ENCODE results near the gene PCNX3.

The PCNX3 gene

GRCh38 chr11:65623177-65623576, 7.6 kb downstream of the PCNX3 start:
- TF ChIP-seq CTCF (IDR thresholded peaks at IDR 0.05) (no peak), ZFX (IDR thresholded peaks at IDR 0.05; ENCODE audit: borderline replicate concordance) (no peak)
- H3K27ac ChIP-seq = no peak overlapping the region

DNA sequence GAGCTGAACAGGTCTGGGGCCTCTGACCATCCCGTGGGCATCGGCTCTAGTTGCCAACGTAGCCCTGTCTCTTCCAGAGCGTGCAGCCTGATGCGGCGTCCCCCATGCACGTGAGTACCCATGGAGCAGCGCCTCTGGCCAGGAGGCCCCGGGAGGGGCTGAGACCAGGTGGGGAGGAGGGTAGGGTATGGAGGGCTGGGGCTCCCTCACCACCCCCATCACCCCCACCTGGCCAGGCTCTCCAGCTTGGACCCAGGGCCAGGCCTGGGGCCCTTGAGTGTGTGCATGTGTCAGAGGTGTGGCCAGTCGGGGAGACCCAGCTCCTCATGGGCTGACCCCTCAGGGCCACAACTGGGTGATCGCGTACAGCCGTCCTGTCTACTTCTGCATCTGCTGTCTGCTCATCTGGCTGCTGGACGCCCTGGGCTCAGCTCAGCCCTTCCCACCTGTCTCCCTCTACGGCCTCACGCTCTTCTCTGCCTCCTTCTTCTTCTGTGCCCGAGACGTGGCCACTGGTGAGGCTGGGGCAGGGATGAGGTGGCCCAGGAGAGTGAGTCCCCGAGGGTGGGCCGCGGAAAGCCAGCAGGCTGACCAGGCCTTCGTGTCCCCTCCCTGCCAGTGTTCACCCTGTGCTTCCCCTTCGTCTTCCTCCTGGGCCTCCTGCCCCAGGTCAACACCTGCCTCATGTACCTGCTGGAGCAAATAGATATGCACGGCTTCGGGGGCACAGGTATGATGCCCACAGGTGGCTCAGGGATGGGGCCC, 8.5 kb downstream of the PCNX3 start:
- no peak overlapping the region for H3K27ac ChIP-seq
- TF ChIP-seq CTCF (IDR thresholded peaks at IDR 0.05) (no peak), ZFX (IDR thresholded peaks at IDR 0.05; ENCODE audit: borderline replicate concordance) (no peak)

DNA sequence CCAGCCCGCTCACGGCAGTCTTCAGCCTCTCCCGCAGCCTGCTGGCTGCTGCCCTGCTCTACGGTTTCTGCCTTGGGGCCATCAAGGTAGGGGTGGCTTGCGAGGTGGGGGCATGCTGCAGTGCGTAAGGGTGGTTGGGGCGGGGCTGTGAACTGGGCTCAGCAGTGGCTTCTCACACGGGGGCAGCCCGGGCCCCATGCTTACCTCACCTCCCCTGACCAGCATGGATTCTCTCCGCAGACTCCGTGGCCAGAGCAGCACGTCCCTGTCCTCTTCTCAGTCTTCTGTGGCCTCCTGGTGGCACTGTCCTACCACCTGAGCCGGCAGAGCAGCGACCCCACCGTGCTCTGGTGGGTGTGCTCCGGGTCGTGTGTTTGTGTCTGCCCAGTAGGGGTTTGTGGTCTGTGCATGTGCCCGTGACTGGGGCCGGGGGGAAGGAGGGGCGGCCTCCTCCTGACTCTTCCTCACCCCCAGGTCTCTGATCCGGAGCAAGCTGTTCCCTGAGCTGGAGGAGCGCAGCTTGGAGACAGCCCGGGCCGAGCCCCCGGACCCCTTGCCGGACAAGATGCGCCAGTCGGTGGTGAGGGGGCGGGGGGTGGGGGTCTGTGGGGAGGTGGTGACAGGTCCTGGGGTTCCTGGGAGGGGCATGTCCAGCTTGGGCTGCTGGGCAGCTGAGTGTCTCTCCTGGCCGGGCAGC, 9.5 kb downstream of the PCNX3 start:
- no peak overlapping the region for H3K27ac ChIP-seq
- TF ChIP-seq CTCF (IDR thresholded peaks at IDR 0.05) (no peak), ZFX (IDR thresholded peaks at IDR 0.05; ENCODE audit: borderline replicate concordance) (no peak)

DNA sequence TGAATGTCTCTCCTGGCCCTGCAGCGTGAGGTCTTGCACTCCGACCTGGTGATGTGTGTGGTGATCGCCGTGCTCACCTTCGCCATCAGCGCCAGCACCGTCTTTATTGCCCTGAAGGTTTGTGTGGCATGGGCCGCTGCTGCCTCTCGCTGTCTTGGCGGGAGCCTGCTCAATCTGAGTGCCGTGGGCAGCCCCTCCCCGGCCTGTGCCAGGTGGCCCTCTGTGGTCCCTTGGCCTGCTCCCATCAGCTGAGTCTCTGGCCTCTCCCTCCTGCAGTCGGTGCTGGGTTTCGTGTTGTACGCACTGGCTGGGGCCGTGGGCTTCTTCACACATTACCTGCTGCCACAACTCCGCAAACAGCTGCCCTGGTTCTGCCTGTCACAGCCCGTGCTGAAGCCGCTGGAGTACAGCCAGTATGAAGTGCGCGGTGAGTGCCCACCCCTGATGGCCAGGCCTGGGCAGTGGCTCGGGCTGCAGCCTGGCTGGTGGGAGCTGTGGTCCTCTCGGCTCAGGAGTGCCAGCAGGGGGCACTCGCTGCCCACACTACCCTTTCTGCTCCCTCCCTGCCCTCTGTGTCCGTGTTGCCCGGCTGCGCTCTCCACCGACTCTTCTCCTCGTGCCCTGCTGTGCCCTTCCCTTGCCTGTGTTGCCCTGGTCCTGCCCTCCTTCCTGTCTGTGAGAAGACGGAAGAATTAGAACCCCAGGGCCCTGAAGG, 10.2 kb downstream of the PCNX3 start:
- TF ChIP-seq ZFX (IDR thresholded peaks at IDR 0.05; ENCODE audit: borderline replicate concordance) (no peak), CTCF (IDR thresholded peaks at IDR 0.05) (peak; percentile 58)
- no peak overlapping the region for H3K27ac ChIP-seq

GRCh38 chr11:65627202-65627601, 11.6 kb downstream of the PCNX3 start:
- TF ChIP-seq ZFX (IDR thresholded peaks at IDR 0.05; ENCODE audit: borderline replicate concordance) = no peak
- TF ChIP-seq CTCF (IDR thresholded peaks at IDR 0.05) = no peak
- no peak overlapping the region for H3K27ac ChIP-seq

GRCh38 chr11:65629579-65629978, 14.0 kb downstream of the PCNX3 start:
- no peak for TF ChIP-seq CTCF (IDR thresholded peaks at IDR 0.05)
- no peak for TF ChIP-seq ZFX (IDR thresholded peaks at IDR 0.05; ENCODE audit: borderline replicate concordance)
- no peak overlapping the region for H3K27ac ChIP-seq

Data from 22Rv1 (cell line).